MM.1S (cell line): ENCODE data around the gene KIAA1549.

Experiments used
- DNase-seq: peaks from one replicate; pipeline ENCODE4 v3.0.0-alpha.2; 2015
- H2AFZ ChIP-seq: fragments of 300-600 bp; sonication (generic); 2 replicates; pipeline ENCODE4 v1.6.0; 2016; ENCODE audit warnings: antibody characterized with exemption, low read length
- H3F3A ChIP-seq: fragments of 300-600 bp; sonication (generic); 2 replicates; pipeline ENCODE4 v1.6.1; 2016; ENCODE audit warnings: mild to moderate bottlenecking, antibody characterized with exemption, low read length, moderate library complexity, mixed read lengths; ENCODE audit not compliant: insufficient read depth
- H3K27ac ChIP-seq: fragments of 300-600 bp; sonication (generic); 2 replicates; pipeline ENCODE4 v1.5.1; 2016; ENCODE audit warnings: mild to moderate bottlenecking, low read length
- H3K27me3 ChIP-seq: fragments of 300-600 bp; sonication (generic); replicated peaks from 2 replicates; pipeline ENCODE4 v1.6.0; 2016; ENCODE audit warnings: low read length; ENCODE audit not compliant: insufficient read depth
- H3K36me3 ChIP-seq: fragments of 300-600 bp; sonication (generic); replicated peaks from 2 replicates; pipeline ENCODE4 v1.6.1; 2016; ENCODE audit warnings: mild to moderate bottlenecking, low read length, mixed read lengths; ENCODE audit not compliant: insufficient read depth
- H3K4me1 ChIP-seq: fragments of 300-600 bp; sonication (generic); 2 replicates; pipeline ENCODE4 v1.6.1; 2016; ENCODE audit warnings: low read length, mixed read lengths
- H3K4me2 ChIP-seq: fragments of 300-600 bp; sonication (generic); 2 replicates; pipeline ENCODE4 v1.6.0; 2016; ENCODE audit warnings: low read depth, low read length
- H3K4me3 ChIP-seq: fragments of 300-600 bp; sonication (generic); 2 replicates; pipeline ENCODE4 v1.5.1; 2016; ENCODE audit warnings: low read length, mixed read lengths
- H3K79me2 ChIP-seq: fragments of 300-600 bp; sonication (generic); 2 replicates; pipeline ENCODE4 v1.6.1; 2016; ENCODE audit warnings: mixed run types, low read length, mixed read lengths
- H3K9ac ChIP-seq: fragments of 300-600 bp; sonication (generic); 2 replicates; pipeline ENCODE4 v1.6.1; 2016; ENCODE audit warnings: low read length, mixed read lengths
- H3K9me2 ChIP-seq: fragments of 300-600 bp; sonication (generic); replicated peaks from 2 replicates; pipeline ENCODE4 v1.6.1; 2016; ENCODE audit warnings: mild to moderate bottlenecking, low read length, mixed read lengths; ENCODE audit not compliant: insufficient read depth
- H3K9me3 ChIP-seq: fragments of 300-600 bp; sonication (generic); replicated peaks from 2 replicates; pipeline ENCODE4 v1.6.1; 2016; ENCODE audit warnings: mild to moderate bottlenecking, low read length, mixed read lengths; ENCODE audit not compliant: insufficient read depth
- H4K20me1 ChIP-seq: fragments of 300-600 bp; sonication (generic); 2 replicates; pipeline ENCODE4 v1.6.1; 2016; ENCODE audit warnings: mild to moderate bottlenecking, low read length, moderate library complexity, mixed read lengths; ENCODE audit not compliant: insufficient read depth
- EZH2 ChIP-seq: fragments of 300-600 bp; sonication (generic); optimal IDR thresholded peaks from 2 replicates; pipeline ENCODE3; 2017; ENCODE audit warnings: low read depth, mild to moderate bottlenecking, antibody characterized with exemption, low read length, mixed read lengths
- EZH2phosphoT487 ChIP-seq: fragments of 300-600 bp; sonication (generic); IDR thresholded peaks from 2 replicates; pipeline ENCODE4 v1.6.1; 2018; ENCODE audit warnings: antibody characterized with exemption, low read length
- TF ChIP-seq, protein P1 (sequence below): fragments of 300-600 bp; sonication (generic); IDR thresholded peaks from 2 replicates; pipeline ENCODE4 v1.5.1; 2016; ENCODE audit warnings: antibody characterized with exemption, low read length, mixed read lengths

The KIAA1549 gene

DNA sequence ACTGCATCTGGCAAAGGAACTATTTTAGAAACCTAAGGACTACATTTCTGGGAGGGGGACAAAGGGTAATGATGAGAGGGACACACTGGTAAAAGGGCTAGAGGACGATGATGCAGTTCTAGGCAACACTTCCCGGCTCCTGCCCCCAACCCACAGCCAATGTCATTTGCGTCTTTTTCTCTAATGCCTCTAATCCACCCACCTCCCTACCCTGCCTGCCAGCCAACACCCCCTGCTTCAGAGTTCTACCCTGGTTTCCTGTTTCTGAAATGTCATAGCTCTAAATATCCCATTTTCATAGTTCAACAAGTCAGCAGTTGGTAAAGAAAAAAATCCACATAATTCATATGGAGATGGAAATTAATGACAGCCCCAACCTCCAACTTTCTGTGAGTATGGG lies 79.0 kb downstream of the KIAA1549 start:
- Histone ChIP-seq H3F3A (no peaks in the 10 kb centered on the region), H3K4me1 (peaks cover 5% of the 10 kb centered on the region; the same call in 1 of the 2 replicates), H3K27ac (no peak overlapping the region), H3K4me2 (no peak overlapping the region), H3K4me3 (no peak overlapping the region), H3K9ac (no peak overlapping the region), H3K9me3 (no peaks in the 10 kb centered on the region), H3K9me2 (no peaks in the 10 kb centered on the region), H3K36me3 (no peaks in the 10 kb centered on the region), H2AFZ (no peak overlapping the region), H4K20me1 (no peaks in the 10 kb centered on the region), H3K79me2 (no peaks in the 10 kb centered on the region), H3K27me3 (no peaks in the 10 kb centered on the region)
- no peak for TF ChIP-seq EZH2phosphoT487
- TF ChIP-seq, protein P1, sequence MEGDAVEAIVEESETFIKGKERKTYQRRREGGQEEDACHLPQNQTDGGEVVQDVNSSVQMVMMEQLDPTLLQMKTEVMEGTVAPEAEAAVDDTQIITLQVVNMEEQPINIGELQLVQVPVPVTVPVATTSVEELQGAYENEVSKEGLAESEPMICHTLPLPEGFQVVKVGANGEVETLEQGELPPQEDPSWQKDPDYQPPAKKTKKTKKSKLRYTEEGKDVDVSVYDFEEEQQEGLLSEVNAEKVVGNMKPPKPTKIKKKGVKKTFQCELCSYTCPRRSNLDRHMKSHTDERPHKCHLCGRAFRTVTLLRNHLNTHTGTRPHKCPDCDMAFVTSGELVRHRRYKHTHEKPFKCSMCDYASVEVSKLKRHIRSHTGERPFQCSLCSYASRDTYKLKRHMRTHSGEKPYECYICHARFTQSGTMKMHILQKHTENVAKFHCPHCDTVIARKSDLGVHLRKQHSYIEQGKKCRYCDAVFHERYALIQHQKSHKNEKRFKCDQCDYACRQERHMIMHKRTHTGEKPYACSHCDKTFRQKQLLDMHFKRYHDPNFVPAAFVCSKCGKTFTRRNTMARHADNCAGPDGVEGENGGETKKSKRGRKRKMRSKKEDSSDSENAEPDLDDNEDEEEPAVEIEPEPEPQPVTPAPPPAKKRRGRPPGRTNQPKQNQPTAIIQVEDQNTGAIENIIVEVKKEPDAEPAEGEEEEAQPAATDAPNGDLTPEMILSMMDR, result no peak
- TF ChIP-seq EZH2, result no peak
- DNase-seq, result no peak

DNA sequence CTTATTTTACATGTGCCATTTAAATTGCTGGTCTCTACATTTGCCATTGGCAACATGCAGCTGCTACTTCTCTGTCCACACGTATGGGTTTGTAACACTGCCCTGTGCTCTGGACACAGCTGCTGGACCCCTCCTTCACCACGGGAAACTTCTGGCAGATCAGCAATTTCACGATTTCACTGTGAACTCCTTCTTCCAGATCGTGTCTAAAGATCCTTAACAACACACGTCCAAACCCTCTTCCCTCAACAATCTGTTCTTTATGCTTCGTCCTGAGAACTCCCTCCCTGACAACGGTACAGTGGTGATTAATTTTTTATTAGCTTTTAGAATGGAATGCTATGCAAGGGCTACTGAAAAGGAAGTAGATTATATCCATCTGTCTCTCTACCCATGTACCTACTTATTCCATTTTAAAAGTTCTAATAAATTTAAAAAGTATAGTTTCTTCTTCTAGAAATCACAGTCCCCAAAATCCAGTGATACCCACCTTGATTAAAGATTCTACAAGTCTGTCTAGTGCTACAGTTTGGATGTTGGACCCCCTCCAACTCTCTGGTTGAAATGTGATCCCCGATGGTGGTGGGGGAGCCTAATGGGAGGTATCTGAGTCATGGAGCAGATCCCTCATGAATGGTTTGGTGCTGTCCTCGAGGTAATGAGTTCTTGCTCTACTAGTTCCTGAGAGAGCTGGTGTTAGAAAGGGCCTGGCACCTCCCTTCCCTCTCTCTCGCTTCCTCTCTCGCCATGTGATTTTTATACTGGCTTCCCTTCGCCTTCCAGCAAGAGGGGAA lies 81.0 kb downstream of the KIAA1549 start:
- Histone ChIP-seq H3K9me3 (no peaks in the 10 kb centered on the region), H3K36me3 (no peaks in the 10 kb centered on the region), H3K79me2 (no peaks in the 10 kb centered on the region), H3K9ac (no peak overlapping the region), H3F3A (no peaks in the 10 kb centered on the region), H3K4me2 (no peak overlapping the region), H3K27ac (no peak overlapping the region), H3K9me2 (no peaks in the 10 kb centered on the region), H2AFZ (no peak overlapping the region), H3K4me1 (peaks cover 5% of the 10 kb centered on the region; the same call in 1 of the 2 replicates), H3K27me3 (no peaks in the 10 kb centered on the region), H3K4me3 (no peak overlapping the region), H4K20me1 (no peaks in the 10 kb centered on the region)
- DNase-seq, result no peak
- TF ChIP-seq EZH2phosphoT487, result no peak
- TF ChIP-seq, protein P1, result no peak
- TF ChIP-seq EZH2, result no peak

DNA sequence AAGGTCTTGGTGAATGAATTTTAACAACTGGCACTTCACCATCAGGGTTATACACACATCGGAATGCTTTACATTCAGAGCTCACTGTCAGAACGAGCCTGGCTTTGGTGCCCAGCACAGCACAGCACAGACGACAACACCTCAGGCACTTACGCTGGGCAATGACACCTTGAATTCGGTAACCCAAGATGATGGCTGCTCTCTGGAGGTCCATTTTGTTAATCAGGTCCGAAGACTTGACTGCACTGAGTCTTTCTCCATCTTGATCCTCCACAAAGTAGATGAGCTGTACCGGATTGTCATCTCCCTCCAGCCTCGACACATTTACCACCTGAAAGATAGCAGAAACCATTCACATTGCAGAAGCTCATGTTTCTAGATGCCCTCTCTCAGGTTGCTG lies 82.4 kb downstream of the KIAA1549 start:
- no peak overlapping the region for H3K27ac ChIP-seq
- no peak for DNase-seq
- H3K36me3 ChIP-seq, result no peaks in the 10 kb centered on the region
- no peaks in the 10 kb centered on the region for H3K9me3 ChIP-seq
- no peak overlapping the region for H3K4me2 ChIP-seq
- no peaks in the 10 kb centered on the region for H3K79me2 ChIP-seq
- H3K9me2 ChIP-seq, result no peaks in the 10 kb centered on the region
- peaks cover 5% of the 10 kb centered on the region; the same call in 1 of the 2 replicates for H3K4me1 ChIP-seq
- H3K4me3 ChIP-seq, result no peak overlapping the region
- no peaks in the 10 kb centered on the region for H3K27me3 ChIP-seq
- H2AFZ ChIP-seq, result no peak overlapping the region
- TF ChIP-seq, protein P1, result no peak
- no peaks in the 10 kb centered on the region for H4K20me1 ChIP-seq
- H3K9ac ChIP-seq, result no peak overlapping the region
- H3F3A ChIP-seq, result no peaks in the 10 kb centered on the region
